NCI-H345 treated with DMSO at 0.1 percent for 48 hours (cell line): ENCODE data around the gene RAB38.

ENCODE experiments used
- DNase-seq: peaks from one replicate; lab custom pipeline; 2025; ENCODE audit not compliant: unreplicated experiment; lab: John Stamatoyannopoulos, UW

The RAB38 gene

DNA sequence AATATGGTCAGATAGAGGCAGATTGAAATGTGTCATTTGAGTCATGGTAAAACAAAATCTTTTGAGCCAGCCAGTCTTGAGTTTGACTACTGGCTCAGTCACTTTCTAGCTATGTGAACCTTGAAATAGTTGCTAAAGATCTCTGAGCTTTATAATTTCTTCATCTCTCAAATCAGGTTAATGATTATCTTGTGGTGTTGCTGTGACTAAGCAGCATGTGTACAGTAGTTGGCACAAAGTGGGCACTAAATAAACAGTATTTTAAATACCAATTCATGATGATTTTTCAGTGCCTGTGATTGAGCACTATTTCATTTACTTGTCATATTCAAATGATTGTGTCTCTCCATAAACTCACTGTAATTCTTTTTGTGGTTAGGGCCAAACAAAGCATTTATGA is 70.8 kb downstream of the RAB38 start:
- DNase-seq = no peak

DNA sequence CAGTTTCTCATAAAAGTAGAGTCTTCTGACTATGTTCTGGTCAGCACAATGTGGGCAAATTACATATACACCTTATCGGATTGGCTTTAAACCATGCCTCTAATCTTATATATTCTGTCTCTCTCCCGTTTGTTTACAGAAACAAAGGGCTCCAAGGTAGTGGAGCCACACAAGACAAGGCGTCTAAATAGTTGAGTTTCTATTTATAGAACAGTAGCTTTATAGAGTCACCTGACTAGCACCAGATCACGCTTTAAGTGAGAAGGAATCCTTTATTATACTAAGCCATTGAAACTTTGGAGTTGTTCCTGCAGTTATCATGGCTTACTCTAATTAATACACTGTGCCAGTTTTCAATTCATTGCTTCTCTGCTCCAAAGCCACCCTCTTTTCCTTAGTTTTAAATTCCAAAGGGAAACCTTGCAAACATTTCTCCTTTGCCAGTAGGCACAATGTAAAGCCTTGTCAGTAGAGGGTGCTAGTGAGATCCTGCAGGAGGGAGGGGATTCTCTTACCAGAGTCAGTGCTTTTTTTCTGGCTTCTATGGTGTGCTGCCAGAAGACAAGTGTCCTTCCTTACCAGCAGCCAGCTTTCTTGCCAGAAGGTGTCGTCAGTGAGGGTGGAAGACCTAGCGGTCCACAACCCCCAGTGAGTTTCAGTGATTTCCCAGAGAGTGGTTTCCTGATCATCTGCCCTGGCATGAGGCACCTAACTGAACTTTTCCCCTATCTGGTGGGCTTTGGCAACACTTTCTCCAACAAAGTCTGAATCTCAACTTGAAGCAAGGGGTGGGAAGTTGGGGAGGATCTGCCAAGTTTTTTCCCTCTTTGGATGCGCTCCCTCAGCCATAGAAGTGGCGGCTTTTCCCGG is 71.7 kb downstream of the RAB38 start:
- DNase-seq = no peak

DNA sequence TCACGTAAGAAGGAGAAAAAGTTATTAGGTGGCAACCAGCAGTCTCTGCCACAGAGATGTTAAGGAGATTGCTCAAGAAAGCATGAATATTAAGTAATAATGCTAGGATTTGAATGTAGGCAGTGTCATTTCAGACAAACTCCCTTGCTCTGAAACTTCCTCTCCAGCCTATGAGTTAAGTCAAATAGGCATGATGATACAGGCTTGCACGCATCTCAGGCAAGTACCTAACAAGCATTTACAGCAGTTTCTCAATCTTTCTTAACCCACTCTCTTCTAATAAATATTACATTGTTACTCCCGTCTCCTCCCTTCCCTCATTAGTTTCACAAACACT is 72.7 kb downstream of the RAB38 start:
- DNase-seq = no peak

DNA sequence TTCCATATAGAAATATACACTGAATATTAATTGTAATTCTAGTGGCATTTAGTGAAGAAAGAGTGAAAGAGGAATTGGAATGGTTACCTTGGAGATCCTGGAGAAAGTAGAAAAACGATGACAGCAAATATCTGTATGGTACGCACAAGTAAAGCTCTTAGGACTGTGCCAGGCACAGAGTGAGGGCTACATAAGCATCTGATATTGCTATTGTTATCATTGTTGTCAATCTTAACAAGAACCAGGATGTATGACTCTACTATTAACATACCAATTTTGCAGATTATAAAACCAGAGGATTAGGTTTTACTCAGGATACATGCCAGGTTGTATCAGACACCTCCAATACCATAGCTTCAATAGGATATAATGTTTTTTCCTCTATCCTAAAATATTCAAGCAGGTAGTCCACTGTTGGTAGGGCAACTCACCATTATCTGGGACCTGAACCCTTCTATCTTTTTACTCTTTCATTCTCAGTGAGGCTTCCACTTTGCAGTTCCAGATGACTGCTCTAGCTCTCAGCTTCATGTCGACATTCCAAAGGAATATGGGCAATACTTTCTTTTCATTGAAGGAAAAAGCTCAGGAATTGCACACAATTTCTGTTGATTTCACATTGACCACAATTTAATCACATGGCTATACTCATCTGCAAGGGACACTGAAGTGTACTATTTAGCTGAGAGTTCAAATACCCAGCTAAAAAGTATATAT is 73.2 kb downstream of the RAB38 start:
- no peak for DNase-seq

DNA sequence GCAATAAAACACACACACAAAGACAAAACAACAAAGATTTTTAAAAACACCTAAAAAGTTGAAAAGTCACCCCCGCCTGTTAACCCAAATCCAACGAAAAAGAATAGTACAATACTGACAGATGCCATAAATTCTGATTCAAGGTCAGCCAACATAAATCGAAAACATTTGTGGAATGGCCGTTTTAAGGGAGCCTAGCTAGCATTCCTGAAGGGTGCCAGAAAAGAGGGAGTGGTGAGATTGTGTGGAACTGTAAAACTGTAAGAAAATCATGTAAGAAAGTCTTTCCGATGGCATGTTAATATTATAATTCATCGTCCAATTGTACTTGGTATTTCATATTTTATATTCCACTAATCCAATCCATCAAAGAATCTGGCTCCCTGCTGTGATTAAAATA is 75.1 kb downstream of the RAB38 start:
- no peak for DNase-seq

DNA sequence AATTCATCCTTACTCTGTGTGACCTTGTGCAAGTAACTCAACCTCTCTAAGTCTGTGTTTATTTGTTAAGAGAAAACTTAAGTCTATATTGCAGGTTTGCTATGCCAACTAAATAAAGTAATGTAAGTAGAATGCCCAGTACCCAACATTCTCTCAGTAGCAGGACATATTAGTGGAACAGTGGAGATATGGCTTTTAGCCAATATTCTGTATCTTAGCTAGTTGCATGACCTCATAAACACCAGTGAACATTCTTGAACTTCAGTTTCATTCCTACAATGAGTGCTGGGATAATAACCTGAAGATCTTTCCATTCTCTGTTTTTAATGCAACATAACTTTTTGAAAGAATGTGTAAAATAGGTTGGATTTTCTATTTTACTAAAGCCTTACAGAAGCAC is 77.0 kb downstream of the RAB38 start:
- DNase-seq = no peak

DNA sequence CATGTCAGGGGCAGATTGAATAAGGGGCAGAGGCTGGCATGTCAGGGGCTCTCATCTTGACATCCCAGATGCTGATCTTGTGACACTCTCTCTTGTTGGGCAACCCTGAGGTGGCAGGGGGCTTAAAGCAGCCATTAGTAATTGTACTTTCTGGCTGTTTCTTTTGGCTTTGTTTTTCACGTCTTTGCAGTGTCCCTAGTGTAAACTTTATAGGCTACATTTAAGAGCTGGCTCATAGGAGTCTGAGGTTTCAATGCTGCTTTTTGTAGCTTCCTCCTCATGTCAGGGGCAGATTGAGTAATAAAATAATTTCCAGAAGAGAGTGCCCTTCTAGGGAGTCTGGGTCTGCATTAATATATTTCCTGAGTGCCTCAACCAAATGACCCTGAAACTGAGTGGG is 86.1 kb downstream of the RAB38 start:
- DNase-seq = no peak

DNA sequence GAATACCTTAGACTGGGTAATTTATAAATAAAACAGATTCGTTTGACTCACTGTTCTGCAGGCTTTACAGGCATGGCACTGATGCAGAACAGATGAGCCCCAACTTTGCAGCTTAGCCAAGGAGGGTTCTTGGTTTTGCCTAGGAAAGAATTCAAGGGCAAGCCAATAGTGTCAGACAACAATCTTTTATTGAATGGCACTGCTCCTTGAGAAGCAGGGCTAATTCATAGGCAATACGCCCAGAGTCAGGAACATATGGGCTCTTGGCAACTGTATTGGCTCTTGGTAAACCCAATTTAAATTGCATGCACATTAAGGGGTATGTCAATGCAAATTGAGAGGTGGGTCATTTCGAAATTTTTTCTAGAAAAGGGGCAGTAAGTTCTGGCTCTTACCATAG is 87.9 kb downstream of the RAB38 start:
- no peak for DNase-seq

DNA sequence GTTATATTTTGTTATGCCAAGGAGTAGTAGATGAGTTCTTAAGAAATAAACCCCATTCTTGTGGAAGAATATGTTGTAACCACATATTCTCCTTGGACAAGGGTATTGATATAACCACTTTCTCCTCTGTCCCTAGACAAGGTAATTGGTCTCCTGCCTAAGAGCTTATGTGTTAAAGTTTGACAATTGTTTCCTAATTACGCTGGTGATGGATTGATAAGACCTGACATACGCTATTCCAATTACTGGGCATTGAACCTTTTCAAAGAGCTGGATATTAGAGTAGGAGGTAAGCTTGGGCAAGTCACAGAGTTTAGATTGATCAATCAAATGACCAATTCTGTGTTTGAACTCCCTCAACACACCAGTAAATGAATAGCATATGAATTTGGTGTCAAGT is 88.9 kb downstream of the RAB38 start:
- DNase-seq = no peak

DNA sequence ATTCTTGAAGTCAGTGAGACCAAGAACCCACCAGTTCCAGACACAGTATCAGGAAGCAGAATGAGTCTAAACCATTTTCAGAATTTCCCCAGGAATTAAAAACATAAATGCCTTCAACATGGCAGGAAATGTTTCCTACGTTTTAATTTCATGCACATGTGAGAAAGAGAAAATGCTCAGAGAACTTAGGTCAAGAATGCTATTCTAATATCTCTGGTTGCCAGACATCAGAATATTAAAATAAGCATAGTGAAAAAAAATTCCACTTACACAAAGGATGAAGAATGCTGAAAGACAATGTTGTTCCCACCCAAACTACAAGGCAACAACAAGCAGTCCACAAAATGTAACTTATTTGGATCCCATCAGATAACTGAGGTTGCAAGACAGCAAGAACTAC is 104.8 kb downstream of the RAB38 start:
- no peak for DNase-seq

DNA sequence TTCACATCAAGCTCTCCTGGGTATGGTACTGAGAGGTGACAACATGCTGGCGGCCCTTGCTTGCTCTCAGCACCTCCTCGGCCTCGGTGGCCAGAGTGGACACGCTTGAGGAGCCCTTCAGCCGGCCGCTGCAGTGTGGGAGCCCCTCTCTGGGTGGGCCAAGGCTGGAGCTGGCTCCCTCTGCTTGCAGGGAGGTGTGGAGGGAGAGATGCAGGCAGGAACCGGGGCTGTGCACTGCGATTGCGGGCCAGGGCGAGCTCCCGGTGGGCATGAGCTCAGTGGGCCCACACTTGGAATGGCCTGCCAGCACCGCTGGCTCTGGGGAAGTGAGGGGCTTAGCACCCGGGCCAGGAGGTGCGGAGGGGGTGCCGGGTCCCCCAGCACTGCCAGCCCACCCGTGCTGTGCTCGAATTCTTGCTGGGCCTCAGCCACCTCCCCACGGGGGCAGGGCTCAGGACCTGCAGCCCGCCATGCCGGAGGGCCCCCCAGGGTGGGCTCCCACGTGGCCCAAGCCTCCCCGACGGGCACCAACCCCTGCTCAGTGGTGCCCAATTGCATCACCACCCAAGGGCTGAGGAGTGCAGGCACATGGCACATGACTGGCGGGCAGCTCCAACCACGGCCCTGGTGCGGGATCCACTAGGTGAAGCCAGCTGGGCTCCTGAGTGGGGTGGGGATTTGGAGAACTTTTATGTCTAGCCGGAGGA is 106.2 kb downstream of the RAB38 start:
- DNase-seq = no peak

DNA sequence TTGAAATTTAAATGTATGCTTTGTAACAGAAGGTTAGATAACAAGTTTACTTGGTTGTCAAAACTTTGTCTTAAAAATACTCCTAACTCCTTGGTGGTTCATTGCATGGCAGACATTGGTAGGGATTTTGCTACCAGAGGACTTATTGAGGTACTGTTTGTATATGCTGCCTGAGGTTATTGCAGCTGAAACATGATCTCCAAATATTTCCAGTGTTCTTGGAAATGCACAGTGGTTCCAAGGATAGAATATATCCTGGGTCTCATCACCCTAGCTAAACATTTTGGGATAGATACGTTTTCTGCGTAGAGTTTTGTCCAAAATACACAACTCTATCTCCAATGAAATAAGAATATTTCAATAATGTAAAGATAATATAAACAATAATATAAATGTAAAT is 109.2 kb downstream of the RAB38 start:
- DNase-seq = no peak

DNA sequence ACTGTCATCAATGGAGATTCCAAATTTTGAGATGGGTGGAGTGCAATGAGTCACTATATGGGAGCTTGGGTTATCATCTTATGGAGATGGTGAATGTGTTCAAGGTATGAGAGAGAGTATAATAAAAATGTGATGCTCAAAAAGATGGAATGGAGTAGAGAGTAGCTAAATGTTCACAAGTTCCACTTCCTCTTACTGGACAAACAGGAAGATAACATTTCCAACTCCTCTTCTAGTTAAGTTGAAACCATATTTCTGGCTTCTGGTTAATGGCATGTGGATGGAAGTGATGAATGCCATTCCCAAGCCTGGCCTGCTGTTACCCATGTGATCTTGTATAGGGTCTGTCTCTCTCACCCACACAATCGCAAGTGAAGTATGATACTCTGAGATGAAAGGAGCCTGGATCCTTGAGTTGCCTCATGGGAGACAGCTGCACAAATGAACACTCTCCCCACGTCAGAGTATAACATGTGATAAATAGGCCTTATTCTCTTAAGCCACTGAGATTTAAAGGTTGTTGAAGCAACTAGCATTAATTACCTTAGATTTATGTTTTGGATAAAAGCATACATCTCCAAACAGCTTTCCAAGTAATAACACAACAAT is 111.0 kb downstream of the RAB38 start:
- DNase-seq = no peak
